Upper lobe of right lung (tissue), 1 donor: ENCODE measurements around the gene AKAP7. TPM values are rescaled to one million over a fixed set of nuclear protein-coding genes. Genes with fewer than 3 reads are reported as not detected.
"Not testable (repeated sequence)": the region's sequence is repeated elsewhere in the genome, so short reads cannot be mapped to it uniquely, and the experiment has no call there.

ENCODE experiments used
- ATAC-seq: fragments of 200-7000 bp; cut with Tn5 transposase; one replicate; pipeline ENCODE4 v1.9.1; 2020; ENCODE audit warnings: mild to moderate bottlenecking, moderate library complexity
- DNase-seq: peaks from one replicate; pipeline ENCODE4 v3.0.0-alpha.2; 2020
- H3K27ac ChIP-seq: fragments of 200-600 bp; one replicate; pipeline ENCODE4 v1.8.0; 2022
- H3K27me3 ChIP-seq: fragments of 200-600 bp; one replicate; pipeline ENCODE4 v1.8.0; 2022; ENCODE audit warnings: mild to moderate bottlenecking
- H3K36me3 ChIP-seq: fragments of 200-600 bp; one replicate; pipeline ENCODE4 v1.8.0; 2022
- H3K4me1 ChIP-seq: fragments of 200-600 bp; one replicate; pipeline ENCODE4 v1.8.0; 2022
- H3K4me3 ChIP-seq: fragments of 200-600 bp; one replicate; pipeline ENCODE4 v1.8.0; 2022; ENCODE audit warnings: mild to moderate bottlenecking
- H3K9me3 ChIP-seq: fragments of 200-600 bp; one replicate; pipeline ENCODE4 v1.8.0; 2022
- CTCF ChIP-seq: fragments of 200-600 bp; IDR thresholded peaks from one replicate; pipeline ENCODE4 v1.8.0; 2022; ENCODE audit warnings: antibody characterized with exemption
- intact Hi-C: fragments of 100-400 bp; cut with DNase I; formaldehyde crosslinking; loops from one replicate; pipeline ENCODE4 v1.11.0; 2022
- total RNA-seq: library from RNA; stranded (reverse); fragmentation: NEBNext Ultra II Directional; extraction: Animal tissue kit (Norgen Biotek cat#: 25700); gene quantifications from one replicate; pipeline ENCODE4 v1.2.1, GENCODE V29; 2021
- donor health status: DM: no; HTN: yes; CAD: no; lungs with severe emphysema.

AKAP7 gene
- total RNA-seq, 1 donor from 2014 or later, result 11.1 TPM

GRCh38 chr6:131290955-131291354, 155.7 kb downstream of the AKAP7 start:
- TF ChIP-seq CTCF, result no peak
- no peak for DNase-seq

GRCh38 chr6:131292145-131292938, 157.1 kb downstream of the AKAP7 start:
- no peak for DNase-seq
- peak; percentile 49 for ATAC-seq

More at GRCh38 chr6:131290955-131291354, 155.7 kb downstream of the AKAP7 start:
- intact Hi-C loops, result no loop called here
- no peak for ATAC-seq
- no peaks in the 10 kb centered on the region for H3K27me3 ChIP-seq
- H3K27ac ChIP-seq, result no peak overlapping the region
- H3K4me3 ChIP-seq, result no peak overlapping the region
- H3K9me3 ChIP-seq, result no peaks in the 10 kb centered on the region
- H3K4me1 ChIP-seq, result peaks cover 8% of the 10 kb centered on the region
- H3K36me3 ChIP-seq, result peaks cover 4% of the 10 kb centered on the region

DNA sequence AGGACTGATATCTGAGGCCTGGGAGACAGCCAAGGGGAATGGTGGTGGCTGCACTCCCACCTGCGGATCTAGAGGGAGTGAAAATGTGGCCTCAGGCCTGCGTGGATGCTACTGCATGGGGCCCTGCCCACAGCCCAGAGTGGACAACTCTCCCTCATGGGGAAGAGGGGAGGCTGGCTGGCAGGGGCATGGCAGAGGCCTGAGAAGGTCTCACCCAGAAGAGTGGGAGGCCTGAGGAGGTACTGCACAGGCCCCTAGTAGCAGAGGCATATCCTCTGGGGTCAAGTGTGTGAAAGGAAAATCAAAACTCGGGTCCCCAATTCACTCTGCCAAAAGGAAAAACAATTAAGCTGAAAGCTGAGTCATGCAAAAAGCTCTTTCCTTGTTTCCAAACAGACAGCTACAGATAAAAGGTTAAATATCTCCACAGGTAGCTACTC, 158.2 kb downstream of the AKAP7 start:
- no peak for TF ChIP-seq CTCF
- intact Hi-C loops, result no loop called here
- Histone ChIP-seq H3K27ac (no peak overlapping the region), H3K4me3 (no peak overlapping the region), H3K4me1 (peaks cover 8% of the 10 kb centered on the region), H3K36me3 (no peaks in the 10 kb centered on the region), H3K9me3 (no peaks in the 10 kb centered on the region), H3K27me3 (no peaks in the 10 kb centered on the region)
- peak; percentile 45 for ATAC-seq
- DNase-seq, result no peak

More at GRCh38 chr6:131292145-131292938, 157.1 kb downstream of the AKAP7 start:
- no peaks in the 10 kb centered on the region for H3K9me3 ChIP-seq
- H3K27me3 ChIP-seq, result no peaks in the 10 kb centered on the region
- intact Hi-C loops, result no loop called here
- H3K4me1 ChIP-seq, result peaks cover 8% of the 10 kb centered on the region
- no peaks in the 10 kb centered on the region for H3K36me3 ChIP-seq
- TF ChIP-seq CTCF, result no peak
- no peak overlapping the region for H3K27ac ChIP-seq
- no peak overlapping the region for H3K4me3 ChIP-seq

DNA sequence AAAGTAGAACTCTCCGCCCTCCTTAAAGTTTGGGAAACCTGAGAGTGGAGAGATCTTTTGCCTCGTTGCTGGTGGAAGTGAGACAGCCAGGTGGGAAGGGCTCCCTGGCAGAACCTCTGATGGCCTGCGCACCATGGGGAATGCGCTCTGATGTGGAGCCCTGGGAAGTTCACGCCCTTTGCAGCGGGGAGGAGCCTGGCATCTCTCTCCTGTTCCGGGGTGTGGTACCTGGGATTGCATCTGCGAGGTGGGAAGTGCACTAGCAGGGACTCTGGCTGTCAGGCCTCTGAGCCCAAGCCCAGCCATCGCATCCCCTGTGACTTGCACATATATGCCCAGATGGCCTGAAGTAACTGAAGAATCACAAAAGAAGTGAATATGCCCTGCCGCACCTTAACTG, 159.8 kb downstream of the AKAP7 start:
- DNase-seq, result no peak
- ATAC-seq, result peak; percentile 16

GRCh38 chr6:131300826-131301225, 165.6 kb downstream of the AKAP7 start:
- ATAC-seq, H3K4me3 ChIP-seq, H3K9me3 ChIP-seq, H3K4me1 ChIP-seq, H3K27me3 ChIP-seq, H3K36me3 ChIP-seq, intact Hi-C loops, DNase-seq, H3K27ac ChIP-seq: not testable (repeated sequence)

More for the DNA sequence above, 159.8 kb downstream of the AKAP7 start:
- intact Hi-C loops, result no loop called here
- Histone ChIP-seq H3K4me1 (peaks cover 8% of the 10 kb centered on the region), H3K27ac (no peak overlapping the region), H3K9me3 (no peaks in the 10 kb centered on the region), H3K4me3 (no peak overlapping the region), H3K27me3 (no peaks in the 10 kb centered on the region), H3K36me3 (no peaks in the 10 kb centered on the region)
- no peak for TF ChIP-seq CTCF

DNA sequence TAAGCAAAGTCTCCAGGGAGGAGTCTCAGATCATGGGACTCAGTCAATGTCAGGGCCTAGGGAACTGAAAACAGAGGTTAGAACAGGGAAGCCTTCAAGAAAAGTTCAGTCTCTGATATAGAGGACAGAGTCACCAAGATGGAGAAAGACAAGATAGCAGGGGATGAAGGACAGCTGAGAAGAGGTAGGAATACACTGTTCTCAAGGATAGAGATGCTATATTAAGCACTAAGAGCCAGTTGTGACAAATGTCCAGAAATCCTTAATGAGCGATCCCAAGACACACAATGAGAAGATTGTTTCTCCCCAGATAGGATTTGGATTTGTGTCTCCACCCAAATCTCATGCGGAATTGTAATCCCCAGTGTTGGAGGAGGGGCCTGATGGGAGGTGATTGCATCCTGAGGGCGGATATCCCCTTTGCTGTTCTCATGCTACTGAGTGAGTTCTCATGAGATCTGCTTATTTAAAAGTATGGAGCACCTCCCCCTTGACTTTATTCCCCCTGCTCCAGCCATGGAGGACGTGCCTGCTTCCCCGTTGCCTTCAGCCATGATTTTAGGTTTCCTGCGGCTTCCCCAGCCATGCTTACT, 168.2 kb downstream of the AKAP7 start:
- no peak for TF ChIP-seq CTCF
- Histone ChIP-seq H3K36me3 (no peaks in the 10 kb centered on the region), H3K9me3 (no peaks in the 10 kb centered on the region), H3K4me1 (no peaks in the 10 kb centered on the region), H3K27ac (no peak overlapping the region), H3K27me3 (no peaks in the 10 kb centered on the region), H3K4me3 (no peak overlapping the region)
- DNase-seq (no peak), ATAC-seq (no peak)
- intact Hi-C loops, result no loop called here
